ENCODE results near the gene STEAP2. TPM values are rescaled to one million over a fixed set of nuclear protein-coding genes. Genes with fewer than 3 reads are reported as not detected.

STEAP2 gene
- total RNA-seq, 2 donors from 2014 or later: 27.7 to 31.0 TPM

DNA sequence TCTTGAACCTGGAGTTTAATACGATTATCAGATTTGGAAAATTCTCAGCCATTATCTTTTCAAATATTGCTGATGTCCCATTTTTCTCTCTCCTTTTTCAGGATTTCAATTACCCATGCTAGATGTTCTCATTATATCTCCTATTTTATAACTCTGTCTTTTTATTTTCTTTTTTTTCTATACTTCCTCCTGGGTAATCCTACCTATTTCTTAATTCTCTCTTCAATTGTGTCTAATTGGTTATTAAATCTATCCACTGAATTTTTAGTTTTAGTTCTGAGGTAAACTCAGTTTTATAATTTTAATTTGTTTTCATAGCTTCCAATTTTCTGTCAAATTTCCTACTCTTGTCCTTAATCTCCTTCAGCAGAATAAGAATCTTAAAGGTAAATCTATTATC lies 41.6 kb upstream of the STEAP2 start:
- Histone ChIP-seq H3K9me3 (peaks cover 3% of the 10 kb centered on the region), H3K4me1 (ENCODE audit: control insufficient read depth in 1 of 2, low read depth in 2 of 2) (no peaks in the 10 kb centered on the region), H3K36me3 (no peaks in the 10 kb centered on the region), H3K27me3 (replicated peaks; ENCODE audit: insufficient read depth) (no peaks in the 10 kb centered on the region), H3K27ac (no peak overlapping the region), H3K4me3 (no peak overlapping the region)
- no peak for TF ChIP-seq CTCF (IDR thresholded peaks at IDR 0.05)
- DNase-seq (ENCODE audit: low spot score) (no peak), ATAC-seq (ENCODE audit: insufficient number of reproducible peaks, low FRiP score, low read depth) (no peak)

DNA sequence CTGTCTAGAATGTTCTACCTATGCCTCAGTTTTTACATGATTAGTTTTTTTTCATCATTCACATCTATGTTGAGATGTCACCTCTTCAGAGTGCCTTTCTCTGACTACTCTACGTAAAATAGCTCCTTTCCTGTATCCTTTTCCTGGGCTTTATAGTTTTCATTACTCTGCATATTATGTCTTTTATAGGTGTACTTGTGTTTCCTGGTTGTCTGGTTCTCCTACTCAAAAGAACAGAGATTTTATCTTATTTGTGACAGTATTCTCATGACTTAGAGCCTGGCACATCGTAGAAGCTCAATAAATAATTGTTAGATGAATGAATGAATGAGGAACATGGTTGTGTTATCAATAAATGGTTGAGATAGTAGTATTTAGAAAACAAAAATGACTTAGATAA lies 39.4 kb upstream of the STEAP2 start:
- ATAC-seq (ENCODE audit: insufficient number of reproducible peaks, low FRiP score, low read depth): no peak
- Histone ChIP-seq H3K36me3 (no peaks in the 10 kb centered on the region), H3K9me3 (peaks cover 3% of the 10 kb centered on the region), H3K27ac (no peak overlapping the region), H3K4me1 (ENCODE audit: control insufficient read depth in 1 of 2, low read depth in 2 of 2) (no peaks in the 10 kb centered on the region), H3K27me3 (replicated peaks; ENCODE audit: insufficient read depth) (no peaks in the 10 kb centered on the region), H3K4me3 (no peak overlapping the region)
- no peak for DNase-seq (ENCODE audit: low spot score)
- TF ChIP-seq CTCF (IDR thresholded peaks at IDR 0.05): no peak

DNA sequence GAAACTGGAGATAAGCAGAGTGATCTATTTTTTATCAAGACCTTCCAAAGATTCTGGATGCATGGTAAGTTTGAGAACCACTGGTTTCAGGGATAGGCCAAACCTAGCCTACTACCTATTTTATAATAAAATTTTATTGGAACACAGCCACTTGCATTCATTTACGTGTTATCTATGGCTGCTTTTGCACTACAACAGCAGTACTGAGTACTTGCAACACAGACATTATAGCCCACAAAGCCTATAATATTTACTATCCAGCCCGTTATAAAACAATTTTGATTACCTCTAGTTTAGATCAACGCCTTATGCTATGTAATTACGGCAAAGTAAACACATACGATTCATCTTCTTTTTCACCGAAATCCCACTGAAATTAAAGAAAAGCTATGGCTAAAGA lies 38.9 kb upstream of the STEAP2 start:
- Histone ChIP-seq H3K27ac (no peak overlapping the region), H3K4me1 (ENCODE audit: control insufficient read depth in 1 of 2, low read depth in 2 of 2) (no peaks in the 10 kb centered on the region), H3K36me3 (no peaks in the 10 kb centered on the region), H3K9me3 (peaks cover 3% of the 10 kb centered on the region), H3K27me3 (replicated peaks; ENCODE audit: insufficient read depth) (no peaks in the 10 kb centered on the region), H3K4me3 (no peak overlapping the region)
- no peak for DNase-seq (ENCODE audit: low spot score)
- no peak for ATAC-seq (ENCODE audit: insufficient number of reproducible peaks, low FRiP score, low read depth)
- TF ChIP-seq CTCF (IDR thresholded peaks at IDR 0.05): no peak

GRCh38 chr7:90173127-90173844 lies 38.3 kb upstream of the STEAP2 start:
- no peaks in the 10 kb centered on the region for H3K27me3 ChIP-seq (replicated peaks; ENCODE audit: insufficient read depth)
- H3K36me3 ChIP-seq: no peaks in the 10 kb centered on the region
- no peak for TF ChIP-seq CTCF (IDR thresholded peaks at IDR 0.05)
- no peaks in the 10 kb centered on the region for H3K4me1 ChIP-seq (ENCODE audit: control insufficient read depth in 1 of 2, low read depth in 2 of 2)
- no peak for ATAC-seq (ENCODE audit: insufficient number of reproducible peaks, low FRiP score, low read depth)
- H3K4me3 ChIP-seq: no peak overlapping the region
- no peak overlapping the region for H3K27ac ChIP-seq
- H3K9me3 ChIP-seq: peaks cover 3% of the 10 kb centered on the region
- no peak for DNase-seq (ENCODE audit: low spot score)

DNA sequence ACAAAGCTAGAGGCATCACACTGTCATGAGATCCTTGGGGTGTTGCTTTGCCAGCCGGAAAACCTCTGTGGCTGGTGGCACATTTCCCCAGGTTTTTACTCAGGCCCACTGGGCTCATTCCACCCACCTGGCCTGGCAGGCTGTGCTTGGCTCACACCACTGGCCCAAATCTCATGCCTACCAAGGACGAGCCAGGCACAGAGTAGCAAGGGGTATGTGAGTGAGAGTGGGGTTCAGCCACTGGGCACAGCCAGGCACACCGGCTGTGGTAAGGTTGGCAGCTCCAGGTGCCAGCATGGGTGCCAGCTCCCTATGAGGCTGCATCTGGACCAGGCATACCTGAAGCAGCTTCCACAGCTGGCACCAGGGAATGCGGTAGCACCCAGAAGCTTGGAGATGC lies 35.9 kb upstream of the STEAP2 start:
- Histone ChIP-seq H3K9me3 (no peaks in the 10 kb centered on the region), H3K27ac (no peak overlapping the region), H3K36me3 (no peaks in the 10 kb centered on the region), H3K4me3 (no peak overlapping the region), H3K4me1 (ENCODE audit: control insufficient read depth in 1 of 2, low read depth in 2 of 2) (no peaks in the 10 kb centered on the region), H3K27me3 (replicated peaks; ENCODE audit: insufficient read depth) (no peaks in the 10 kb centered on the region)
- DNase-seq (ENCODE audit: low spot score) (no peak), ATAC-seq (ENCODE audit: insufficient number of reproducible peaks, low FRiP score, low read depth) (no peak)
- TF ChIP-seq CTCF (IDR thresholded peaks at IDR 0.05): no peak

Measured in thoracic aorta (tissue), 2 donors.